Measurements from ENCODE around the gene RAI1. TPM values are rescaled to one million over a fixed set of nuclear protein-coding genes. Genes with fewer than 3 reads are reported as not detected.

RAI1 gene
- total RNA-seq, 2 experiments from 2014 or later, result 16.7 TPM

- no peaks in the 10 kb centered on the region for H3K36me3 Mint-ChIP-seq (ENCODE audit: low read depth)
- no peak overlapping the region for H3K4me3 Mint-ChIP-seq
- H3K4me1 Mint-ChIP-seq, result peaks cover 41% of the 10 kb centered on the region
- H3K27ac Mint-ChIP-seq, result no peak overlapping the region
- no peak for DNase-seq
- no peaks in the 10 kb centered on the region for H3K9me3 Mint-ChIP-seq
- no peaks in the 10 kb centered on the region for H3K27me3 Mint-ChIP-seq
- ChIA-PET POLR2A (no interaction called here), CTCF (no interaction called here)
These were observed 74.5 kb downstream of the RAI1 start for GRCh38 chr17:17755715-17756114.

DNA sequence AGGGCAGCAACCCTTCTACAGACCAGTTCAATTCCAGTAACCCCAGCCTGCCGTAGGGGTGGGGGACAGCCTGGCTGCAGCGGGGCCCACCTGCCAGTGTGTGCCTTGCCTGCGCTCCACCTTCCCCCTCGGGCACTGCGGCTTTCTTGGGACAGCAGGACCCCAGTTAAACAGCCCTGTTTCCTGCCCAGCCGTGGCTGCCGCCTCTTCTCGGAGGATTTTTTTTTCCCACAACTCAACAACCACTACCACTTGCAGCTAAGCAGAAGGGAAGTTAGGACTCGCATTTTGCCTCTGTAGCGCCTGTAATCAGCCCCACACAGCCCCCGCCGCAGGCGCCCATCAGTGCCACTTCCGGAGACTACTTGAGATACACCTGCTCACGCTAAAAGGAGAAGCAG, 76.1 kb downstream of the RAI1 start:
- no peaks in the 10 kb centered on the region for H3K9me3 Mint-ChIP-seq
- no peak overlapping the region for H3K4me3 Mint-ChIP-seq
- no peaks in the 10 kb centered on the region for H3K27me3 Mint-ChIP-seq
- ChIA-PET CTCF (no interaction called here), POLR2A (interaction anchor here (1.1 kb wide), 1 partner anchor 69 kb away, joined by 3 read pairs; no protein-coding TSS in a partner anchor)
- peak; percentile 28 for DNase-seq
- H3K4me1 Mint-ChIP-seq, result peaks cover 28% of the 10 kb centered on the region
- no peaks in the 10 kb centered on the region for H3K36me3 Mint-ChIP-seq (ENCODE audit: low read depth)
- no peak overlapping the region for H3K27ac Mint-ChIP-seq

GRCh38 chr17:17757956-17758845, 76.9 kb downstream of the RAI1 start:
- H3K27me3 Mint-ChIP-seq, result no peaks in the 10 kb centered on the region
- H3K4me3 Mint-ChIP-seq, result no peak overlapping the region
- H3K36me3 Mint-ChIP-seq (ENCODE audit: low read depth), result no peaks in the 10 kb centered on the region
- H3K9me3 Mint-ChIP-seq, result no peaks in the 10 kb centered on the region
- no peak overlapping the region for H3K27ac Mint-ChIP-seq
- peaks cover 20% of the 10 kb centered on the region for H3K4me1 Mint-ChIP-seq
- ChIA-PET POLR2A (interaction anchor here (1.1 kb wide), 2 partner anchors 30 to 68 kb away, joined by 3 to 4 read pairs; no protein-coding TSS in a partner anchor), CTCF (interaction anchor here (1.6 kb wide), 1 partner anchor 17 kb away, joined by 3 read pairs; no protein-coding TSS in a partner anchor)
- DNase-seq, result no peak

DNA sequence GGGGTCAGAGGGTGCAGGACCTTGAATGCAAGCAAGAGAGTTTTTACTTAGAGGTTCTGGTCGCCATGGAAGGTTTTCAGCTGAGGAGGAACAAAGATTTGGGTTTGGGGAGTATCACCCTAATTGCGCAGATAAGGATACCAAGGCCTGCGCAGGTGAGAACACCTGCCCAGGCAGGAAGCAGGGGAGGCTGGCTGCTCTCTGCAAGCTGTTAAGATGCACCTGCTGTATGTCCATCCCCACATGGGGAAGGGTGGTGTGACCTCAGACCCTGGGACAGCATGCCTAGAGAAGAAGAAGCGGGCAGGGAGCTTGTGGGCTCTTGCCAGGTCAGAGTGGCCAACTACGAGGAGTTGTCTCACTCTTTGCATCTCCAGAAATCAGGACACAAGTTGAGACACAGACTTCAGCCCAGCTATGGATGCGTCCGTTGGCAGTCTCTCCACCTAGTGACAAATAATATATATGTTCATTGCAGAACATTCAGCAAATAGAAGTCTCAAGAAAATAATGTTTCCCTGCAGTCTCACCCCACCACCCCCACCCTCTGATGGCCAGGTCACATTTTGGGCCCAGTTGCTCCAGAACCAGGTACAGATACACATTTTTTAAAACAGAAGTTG, 77.8 kb downstream of the RAI1 start:
- Mint-ChIP-seq H3K4me3 (no peak overlapping the region), H3K27me3 (no peaks in the 10 kb centered on the region), H3K27ac (no peak overlapping the region), H3K36me3 (ENCODE audit: low read depth) (no peaks in the 10 kb centered on the region), H3K4me1 (peaks cover 15% of the 10 kb centered on the region), H3K9me3 (no peaks in the 10 kb centered on the region)
- no peak for DNase-seq
- ChIA-PET CTCF (interaction anchor here (1.6 kb wide), 1 partner anchor 16 kb away, joined by 3 read pairs; no protein-coding TSS in a partner anchor), POLR2A (interaction anchor here (1.1 kb wide), 1 partner anchor 30 kb away, joined by 4 read pairs; no protein-coding TSS in a partner anchor)

DNA sequence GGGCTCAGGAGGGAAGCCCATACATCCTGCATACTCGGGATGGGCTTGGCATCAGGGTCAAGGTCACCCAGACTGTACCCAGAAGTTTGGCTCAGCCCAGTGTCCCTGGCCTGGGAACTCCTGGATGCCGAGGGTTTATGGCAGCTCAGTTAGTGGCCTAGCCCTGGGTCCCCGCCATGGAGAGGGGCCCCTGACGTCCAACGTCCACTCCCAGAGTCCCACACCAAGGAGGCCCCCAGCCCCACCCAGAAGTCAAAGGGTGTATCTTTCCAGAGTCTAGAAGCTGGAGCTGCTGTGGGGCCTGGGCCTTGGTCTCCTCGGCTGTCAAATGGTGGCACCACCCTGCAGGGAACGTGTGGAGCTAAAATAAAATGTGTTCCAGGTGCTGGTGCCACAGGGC, 79.1 kb downstream of the RAI1 start:
- Mint-ChIP-seq H3K36me3 (ENCODE audit: low read depth) (no peaks in the 10 kb centered on the region), H3K27me3 (no peaks in the 10 kb centered on the region), H3K9me3 (no peaks in the 10 kb centered on the region), H3K4me3 (no peak overlapping the region), H3K27ac (no peak overlapping the region), H3K4me1 (peaks cover 17% of the 10 kb centered on the region)
- CTCF ChIA-PET, result no interaction called here
- no peak for DNase-seq
- POLR2A ChIA-PET, result no interaction called here

- Mint-ChIP-seq H3K4me3 (no peak overlapping the region), H3K4me1 (peaks cover 17% of the 10 kb centered on the region), H3K9me3 (no peaks in the 10 kb centered on the region), H3K36me3 (ENCODE audit: low read depth) (no peaks in the 10 kb centered on the region), H3K27me3 (no peaks in the 10 kb centered on the region), H3K27ac (no peak overlapping the region)
- CTCF ChIA-PET, result no interaction called here
- POLR2A ChIA-PET, result no interaction called here
- no peak for DNase-seq
These were observed 79.8 kb downstream of the RAI1 start for GRCh38 chr17:17760872-17761550.

DNA sequence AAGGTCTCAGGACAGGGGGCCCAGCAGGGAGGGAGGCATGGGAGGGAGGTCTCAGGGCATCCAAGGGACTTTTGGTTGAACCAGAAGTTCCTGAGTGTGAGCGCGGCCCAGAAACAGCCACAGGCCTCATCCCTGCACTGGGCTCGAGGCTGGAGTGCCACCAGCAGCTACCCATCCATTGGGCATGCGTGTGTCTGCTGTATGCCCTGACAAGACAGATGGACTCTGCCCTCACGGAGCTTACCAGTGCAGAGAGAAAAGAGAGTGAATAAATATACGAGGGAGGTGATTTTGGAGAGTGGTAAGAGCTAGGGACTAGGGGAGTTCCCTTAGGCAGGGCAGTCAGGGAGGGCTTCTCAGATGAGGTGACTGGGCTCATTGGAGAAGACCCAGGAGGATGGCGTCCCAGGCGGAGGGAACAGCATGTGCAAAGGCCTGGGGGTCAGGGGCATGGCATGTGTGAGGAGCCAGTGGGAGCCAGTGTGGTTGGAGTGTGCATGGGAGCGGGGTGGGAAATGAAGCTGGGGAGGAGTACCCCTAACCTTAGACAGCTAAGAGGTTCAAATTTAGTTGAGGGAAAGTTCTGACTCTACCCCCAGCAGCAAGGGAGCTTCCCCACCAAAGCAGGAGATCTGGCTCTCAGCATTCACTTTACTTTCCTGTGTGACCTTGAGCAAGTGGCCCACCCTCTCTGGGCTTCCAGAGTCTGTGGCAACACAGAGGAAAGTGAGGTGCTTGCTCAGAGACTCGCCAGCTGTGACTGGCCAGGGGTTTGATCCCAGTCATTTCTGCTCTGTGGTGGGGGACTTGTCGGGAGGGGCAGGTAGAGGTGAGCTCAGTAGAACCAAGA, 80.9 kb downstream of the RAI1 start:
- ChIA-PET POLR2A (no interaction called here), CTCF (interaction anchor here (1.1 kb wide), 1 partner anchor 13 kb away, joined by 3 read pairs; no protein-coding TSS in a partner anchor)
- Mint-ChIP-seq H3K27me3 (no peaks in the 10 kb centered on the region), H3K4me3 (no peak overlapping the region), H3K27ac (no peak overlapping the region), H3K4me1 (peaks cover 11% of the 10 kb centered on the region), H3K36me3 (ENCODE audit: low read depth) (no peaks in the 10 kb centered on the region), H3K9me3 (no peaks in the 10 kb centered on the region)
- DNase-seq, result no peak

- POLR2A ChIA-PET, result no interaction called here
- no peaks in the 10 kb centered on the region for H3K27me3 Mint-ChIP-seq
- H3K4me1 Mint-ChIP-seq, result peaks cover 6% of the 10 kb centered on the region
- no peak overlapping the region for H3K4me3 Mint-ChIP-seq
- DNase-seq, result no peak
- H3K36me3 Mint-ChIP-seq (ENCODE audit: low read depth), result no peaks in the 10 kb centered on the region
- CTCF ChIA-PET, result interaction anchor here (1.1 kb wide), 1 partner anchor 12 kb away, joined by 3 read pairs; no protein-coding TSS in a partner anchor
- H3K9me3 Mint-ChIP-seq, result no peaks in the 10 kb centered on the region
- no peak overlapping the region for H3K27ac Mint-ChIP-seq
These were observed 81.5 kb downstream of the RAI1 start for GRCh38 chr17:17762744-17763105.

DNA sequence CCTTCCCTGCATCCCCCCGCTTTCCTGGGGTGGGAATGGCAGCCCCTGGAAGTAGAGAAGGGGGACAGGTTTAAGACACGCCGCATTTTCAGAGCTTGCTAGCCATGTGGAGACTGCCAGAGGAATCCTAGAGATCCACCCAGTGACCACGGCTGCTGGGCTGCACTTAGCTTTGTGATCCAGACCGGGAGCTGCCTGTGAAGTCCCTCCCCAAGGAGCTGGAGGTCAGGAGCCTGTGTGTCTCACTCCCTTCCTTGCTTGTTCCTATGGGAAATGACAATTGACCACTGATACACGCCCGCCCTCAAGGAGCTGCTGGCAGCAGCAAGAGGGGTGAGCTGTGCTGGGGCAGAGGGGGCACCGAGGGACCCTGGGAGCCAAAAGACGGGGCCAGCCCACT, 81.9 kb downstream of the RAI1 start:
- H3K4me1 Mint-ChIP-seq, result peaks cover 4% of the 10 kb centered on the region
- no peaks in the 10 kb centered on the region for H3K27me3 Mint-ChIP-seq
- ChIA-PET CTCF (no interaction called here), POLR2A (no interaction called here)
- no peaks in the 10 kb centered on the region for H3K36me3 Mint-ChIP-seq (ENCODE audit: low read depth)
- H3K9me3 Mint-ChIP-seq, result no peaks in the 10 kb centered on the region
- DNase-seq, result no peak
- no peak overlapping the region for H3K27ac Mint-ChIP-seq
- H3K4me3 Mint-ChIP-seq, result no peak overlapping the region

- Mint-ChIP-seq H3K36me3 (ENCODE audit: low read depth) (no peaks in the 10 kb centered on the region), H3K27me3 (no peaks in the 10 kb centered on the region), H3K4me1 (peaks cover 4% of the 10 kb centered on the region), H3K4me3 (no peak overlapping the region), H3K27ac (no peak overlapping the region), H3K9me3 (no peaks in the 10 kb centered on the region)
- ChIA-PET CTCF (no interaction called here), POLR2A (no interaction called here)
- no peak for DNase-seq
These were observed 82.5 kb downstream of the RAI1 start for GRCh38 chr17:17763734-17764133.

DNA sequence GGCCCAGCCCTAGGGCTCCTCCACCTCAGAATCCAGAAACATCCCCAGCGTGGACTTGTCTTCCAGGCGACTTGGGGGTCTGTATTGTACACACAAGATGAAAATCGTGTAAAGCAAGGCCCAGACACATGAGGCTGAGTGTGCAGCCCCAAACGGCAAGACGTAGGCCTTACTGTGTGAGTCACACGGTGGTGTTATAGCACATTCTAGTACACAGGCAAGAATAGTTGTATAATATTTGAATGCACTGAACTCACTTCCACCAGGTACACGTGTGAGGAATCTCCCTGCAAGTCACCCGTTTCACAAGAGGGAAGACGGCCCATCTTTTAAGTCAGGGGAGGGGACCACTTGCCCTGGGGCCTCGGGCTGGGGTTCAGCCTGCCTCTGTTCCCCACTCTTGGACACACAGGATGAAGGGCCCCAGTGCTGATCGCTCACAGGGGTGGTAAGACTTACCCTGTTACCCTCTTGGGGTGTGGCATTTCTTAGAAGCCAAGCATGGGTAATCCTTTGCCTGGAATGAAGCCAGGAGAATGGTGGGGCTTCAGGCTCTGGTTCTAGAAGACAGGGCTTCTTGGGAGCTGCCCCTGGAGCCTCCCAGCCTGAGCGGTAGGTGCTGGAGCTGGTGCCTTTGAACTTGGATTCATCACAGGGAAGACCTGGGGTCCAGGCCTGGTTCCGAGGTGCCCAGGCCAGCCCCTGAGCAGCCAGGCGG, 84.3 kb downstream of the RAI1 start:
- Mint-ChIP-seq H3K4me1 (peaks cover 4% of the 10 kb centered on the region), H3K36me3 (ENCODE audit: low read depth) (no peaks in the 10 kb centered on the region), H3K9me3 (no peaks in the 10 kb centered on the region), H3K27ac (no peak overlapping the region), H3K27me3 (no peaks in the 10 kb centered on the region), H3K4me3 (no peak overlapping the region)
- ChIA-PET POLR2A (interaction anchor here (1.2 kb wide), 1 partner anchor 15 kb away, joined by 3 read pairs; no protein-coding TSS in a partner anchor), CTCF (no interaction called here)
- no peak for DNase-seq

GRCh38 chr17:17766077-17766743, 85.0 kb downstream of the RAI1 start:
- no peaks in the 10 kb centered on the region for H3K9me3 Mint-ChIP-seq
- no peak overlapping the region for H3K27ac Mint-ChIP-seq
- no peak overlapping the region for H3K4me3 Mint-ChIP-seq
- CTCF ChIA-PET, result no interaction called here
- H3K36me3 Mint-ChIP-seq (ENCODE audit: low read depth), result no peaks in the 10 kb centered on the region
- no peak for DNase-seq
- POLR2A ChIA-PET, result interaction anchor here (1.2 kb wide), 1 partner anchor 16 kb away, joined by 3 read pairs; no protein-coding TSS in a partner anchor
- H3K4me1 Mint-ChIP-seq, result peaks cover 4% of the 10 kb centered on the region
- no peaks in the 10 kb centered on the region for H3K27me3 Mint-ChIP-seq
